SK-N-SH (cell line): ENCODE data around the gene MADD.

Source experiments
- EP300 ChIP-seq, 2 experiments: IDR thresholded peaks; 2 replicates each; pipeline versions ENCODE4 v1.4.0 to v1.6.1; 2012; ENCODE audit warnings: borderline replicate concordance in 1 of 2, low read depth in 1 of 2, low read length in 1 of 2
- EZH2phosphoT487 ChIP-seq: fragments of 200-600 bp; sonication (generic); IDR thresholded peaks from 2 replicates; pipeline ENCODE4 v1.6.1; 2017; ENCODE audit warnings: low read depth, mixed run types, mild to moderate bottlenecking, antibody characterized with exemption, moderate library complexity, borderline replicate concordance
- MEF2A ChIP-seq: IDR thresholded peaks from 2 replicates; pipeline ENCODE4 v1.4.0; 2012; ENCODE audit warnings: low read depth, borderline replicate concordance
- NFIC ChIP-seq: IDR thresholded peaks from 2 replicates; pipeline ENCODE4 v1.4.0; 2012; ENCODE audit warnings: borderline replicate concordance
- RAD21 ChIP-seq: IDR thresholded peaks from 2 replicates; pipeline ENCODE4 v1.6.1; 2012; ENCODE audit warnings: mild to moderate bottlenecking, low read length
- TAF1 ChIP-seq: IDR thresholded peaks from 2 replicates; pipeline ENCODE4 v1.6.1; 2012; ENCODE audit warnings: low read depth, mild to moderate bottlenecking, low read length, moderate library complexity, borderline replicate concordance
- YY1 ChIP-seq: IDR thresholded peaks from 2 replicates; pipeline ENCODE4 v1.4.0; 2012; ENCODE audit warnings: low read depth, mild to moderate bottlenecking
- TF ChIP-seq, protein P1 (sequence below): fragments of 200-600 bp; sonication (generic); IDR thresholded peaks from 2 replicates; pipeline ENCODE4 v1.6.1; 2017; ENCODE audit warnings: antibody characterized with exemption, mild to moderate bottlenecking, moderate library complexity
- TF ChIP-seq, protein P2 (sequence below): IDR thresholded peaks from 2 replicates; pipeline ENCODE4 v1.4.0; 2012; ENCODE audit warnings: low read depth, borderline replicate concordance

DNA sequence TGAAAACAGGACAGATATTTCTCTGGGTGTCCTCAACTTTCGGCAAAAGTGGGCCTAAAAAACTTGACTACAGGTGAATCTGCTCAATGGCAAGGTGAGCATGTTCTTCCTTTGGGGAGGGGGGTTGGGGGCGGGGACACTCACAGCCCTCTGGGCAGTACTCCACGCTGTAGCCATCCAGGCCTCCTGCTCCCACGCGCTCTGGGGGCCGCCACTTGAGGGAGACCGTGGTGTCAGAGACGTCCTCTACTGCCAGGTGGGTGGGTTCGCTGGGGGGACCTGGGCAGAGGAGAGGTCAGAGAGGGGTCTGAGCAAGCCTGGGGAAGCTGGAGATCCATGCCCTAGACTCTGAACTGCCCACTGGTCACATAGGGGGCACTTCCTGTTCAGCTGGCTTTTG, 65.8 kb downstream of the MADD start:
- TF ChIP-seq, protein P1, sequence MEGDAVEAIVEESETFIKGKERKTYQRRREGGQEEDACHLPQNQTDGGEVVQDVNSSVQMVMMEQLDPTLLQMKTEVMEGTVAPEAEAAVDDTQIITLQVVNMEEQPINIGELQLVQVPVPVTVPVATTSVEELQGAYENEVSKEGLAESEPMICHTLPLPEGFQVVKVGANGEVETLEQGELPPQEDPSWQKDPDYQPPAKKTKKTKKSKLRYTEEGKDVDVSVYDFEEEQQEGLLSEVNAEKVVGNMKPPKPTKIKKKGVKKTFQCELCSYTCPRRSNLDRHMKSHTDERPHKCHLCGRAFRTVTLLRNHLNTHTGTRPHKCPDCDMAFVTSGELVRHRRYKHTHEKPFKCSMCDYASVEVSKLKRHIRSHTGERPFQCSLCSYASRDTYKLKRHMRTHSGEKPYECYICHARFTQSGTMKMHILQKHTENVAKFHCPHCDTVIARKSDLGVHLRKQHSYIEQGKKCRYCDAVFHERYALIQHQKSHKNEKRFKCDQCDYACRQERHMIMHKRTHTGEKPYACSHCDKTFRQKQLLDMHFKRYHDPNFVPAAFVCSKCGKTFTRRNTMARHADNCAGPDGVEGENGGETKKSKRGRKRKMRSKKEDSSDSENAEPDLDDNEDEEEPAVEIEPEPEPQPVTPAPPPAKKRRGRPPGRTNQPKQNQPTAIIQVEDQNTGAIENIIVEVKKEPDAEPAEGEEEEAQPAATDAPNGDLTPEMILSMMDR, result no peak
- TF ChIP-seq YY1, result no peak
- TF ChIP-seq TAF1, result no peak
- no peak for TF ChIP-seq RAD21
- no peak for TF ChIP-seq EP300 (IDR thresholded peaks at IDR 0.05; ENCODE audit: borderline replicate concordance in 1 of 2, low read depth in 1 of 2, low read length in 1 of 2)
- no peak for TF ChIP-seq EZH2phosphoT487
- no peak for TF ChIP-seq NFIC
- no peak for TF ChIP-seq MEF2A
- TF ChIP-seq, protein P2, sequence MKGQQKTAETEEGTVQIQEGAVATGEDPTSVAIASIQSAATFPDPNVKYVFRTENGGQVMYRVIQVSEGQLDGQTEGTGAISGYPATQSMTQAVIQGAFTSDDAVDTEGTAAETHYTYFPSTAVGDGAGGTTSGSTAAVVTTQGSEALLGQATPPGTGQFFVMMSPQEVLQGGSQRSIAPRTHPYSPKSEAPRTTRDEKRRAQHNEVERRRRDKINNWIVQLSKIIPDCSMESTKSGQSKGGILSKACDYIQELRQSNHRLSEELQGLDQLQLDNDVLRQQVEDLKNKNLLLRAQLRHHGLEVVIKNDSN, result no peak
